NT2/D1 (cell line): ENCODE measurements around the gene SH3PXD2A.

ENCODE experiments used
- SUZ12 ChIP-seq: IDR thresholded peaks from 2 replicates; pipeline ENCODE4 v1.6.1; 2011; ENCODE audit not compliant: insufficient read length, insufficient read depth; ENCODE audit errors: extremely low read depth
- YY1 ChIP-seq: IDR thresholded peaks from 2 replicates; pipeline ENCODE4 v1.6.1; 2011; ENCODE audit not compliant: insufficient read length, insufficient read depth
- ZNF274 ChIP-seq: IDR thresholded peaks from 2 replicates; pipeline ENCODE4 v1.6.1; 2011; ENCODE audit warnings: mild to moderate bottlenecking, low read depth, low read length

- TF ChIP-seq YY1, result no peak
- TF ChIP-seq SUZ12, result no peak
- TF ChIP-seq ZNF274, result no peak
Measured at GRCh38 chr10:103610083-103610472, 245.3 kb downstream of the SH3PXD2A start.
